ENCODE measurements around the gene ITGA2B.

DNA sequence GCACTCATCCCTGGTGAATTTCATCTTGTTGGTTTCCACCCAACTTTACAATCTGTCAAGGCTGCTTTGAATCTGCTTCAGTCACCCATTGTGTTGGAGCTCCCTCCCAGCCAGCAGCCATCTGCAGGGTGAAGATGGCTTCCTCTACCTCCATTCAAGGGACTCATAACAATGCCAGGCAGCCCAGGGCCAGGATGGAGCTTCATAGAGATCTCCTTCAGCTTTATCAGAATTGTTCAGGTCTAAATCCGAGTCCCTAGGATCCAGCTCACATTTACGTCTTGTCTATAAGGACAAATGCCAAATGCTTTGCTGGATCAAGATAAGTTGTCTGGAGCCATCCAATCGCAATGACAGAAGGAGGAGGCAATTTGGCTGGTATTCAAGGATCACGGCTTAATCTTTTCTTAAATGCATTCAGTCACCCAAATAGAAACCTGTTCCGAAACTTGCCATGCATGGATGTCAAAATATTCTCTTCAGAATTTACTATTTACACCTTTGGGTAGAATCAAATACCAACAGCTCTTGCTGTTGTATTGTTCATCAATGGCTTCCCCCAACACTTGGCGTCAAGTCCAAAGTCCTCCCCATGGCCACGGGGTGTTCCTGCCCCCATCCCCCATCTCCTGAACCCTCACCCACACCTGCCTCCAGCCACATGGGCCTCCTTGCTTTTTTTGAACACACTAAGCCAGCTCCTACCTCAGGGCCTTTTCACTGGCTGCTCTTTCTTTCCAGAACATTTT lies 22.0 kb downstream of the ITGA2B start:
- TF ChIP-seq, protein P1, sequence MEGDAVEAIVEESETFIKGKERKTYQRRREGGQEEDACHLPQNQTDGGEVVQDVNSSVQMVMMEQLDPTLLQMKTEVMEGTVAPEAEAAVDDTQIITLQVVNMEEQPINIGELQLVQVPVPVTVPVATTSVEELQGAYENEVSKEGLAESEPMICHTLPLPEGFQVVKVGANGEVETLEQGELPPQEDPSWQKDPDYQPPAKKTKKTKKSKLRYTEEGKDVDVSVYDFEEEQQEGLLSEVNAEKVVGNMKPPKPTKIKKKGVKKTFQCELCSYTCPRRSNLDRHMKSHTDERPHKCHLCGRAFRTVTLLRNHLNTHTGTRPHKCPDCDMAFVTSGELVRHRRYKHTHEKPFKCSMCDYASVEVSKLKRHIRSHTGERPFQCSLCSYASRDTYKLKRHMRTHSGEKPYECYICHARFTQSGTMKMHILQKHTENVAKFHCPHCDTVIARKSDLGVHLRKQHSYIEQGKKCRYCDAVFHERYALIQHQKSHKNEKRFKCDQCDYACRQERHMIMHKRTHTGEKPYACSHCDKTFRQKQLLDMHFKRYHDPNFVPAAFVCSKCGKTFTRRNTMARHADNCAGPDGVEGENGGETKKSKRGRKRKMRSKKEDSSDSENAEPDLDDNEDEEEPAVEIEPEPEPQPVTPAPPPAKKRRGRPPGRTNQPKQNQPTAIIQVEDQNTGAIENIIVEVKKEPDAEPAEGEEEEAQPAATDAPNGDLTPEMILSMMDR (IDR thresholded peaks at IDR 0.05) = no peak
- no peak for TF ChIP-seq EP300 (IDR thresholded peaks at IDR 0.05)
